Panc1 (cell line): ENCODE data around the gene C20orf141.

Source experiments
- POLR2AphosphoS5 ChIP-seq: IDR thresholded peaks from 2 replicates; pipeline ENCODE4 v1.6.1; 2012; ENCODE audit warnings: mild to moderate bottlenecking, low read depth, low read length, moderate library complexity
- SIN3A ChIP-seq: IDR thresholded peaks from 2 replicates; pipeline ENCODE4 v1.6.1; 2012; ENCODE audit warnings: low read depth, mild to moderate bottlenecking, low read length, moderate library complexity, borderline replicate concordance; ENCODE audit not compliant: insufficient read depth
- TF ChIP-seq, protein P1 (sequence below): fragments of 450-650 bp; IDR thresholded peaks from 2 replicates; pipeline ENCODE4 v1.5.1; 2017; ENCODE audit warnings: mild to moderate bottlenecking
- TF ChIP-seq, protein P2 (sequence below), 2 experiments: IDR thresholded peaks; 2 replicates each; pipeline ENCODE4 v1.6.1; 2011 to 2012; ENCODE audit warnings: low read depth in 2 of 2, control low read depth in 1 of 2, low read length in 1 of 2, mild to moderate bottlenecking in 1 of 2, moderate library complexity in 1 of 2; ENCODE audit not compliant: insufficient read depth in 1 of 2

DNA sequence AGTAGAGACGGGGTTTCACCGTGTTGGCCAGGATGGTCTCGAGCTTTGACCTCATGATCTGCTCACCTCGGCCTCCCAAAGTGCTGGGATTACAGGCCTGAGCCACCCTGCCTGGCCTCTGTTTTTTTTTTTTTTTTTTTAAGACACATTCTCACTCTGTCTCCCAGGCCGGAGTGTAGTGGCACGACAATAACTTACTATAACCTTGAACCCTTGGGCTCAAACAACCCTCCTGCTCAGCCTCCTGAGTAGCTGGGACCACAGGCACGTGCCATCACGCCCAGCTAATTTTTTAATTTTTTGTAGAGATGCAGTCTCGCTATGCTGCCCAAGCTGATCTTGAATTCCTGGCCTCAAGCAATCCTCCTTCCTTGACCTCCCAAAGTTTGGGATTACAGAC, 41.0 kb upstream of the C20orf141 start:
- TF ChIP-seq, protein P1, sequence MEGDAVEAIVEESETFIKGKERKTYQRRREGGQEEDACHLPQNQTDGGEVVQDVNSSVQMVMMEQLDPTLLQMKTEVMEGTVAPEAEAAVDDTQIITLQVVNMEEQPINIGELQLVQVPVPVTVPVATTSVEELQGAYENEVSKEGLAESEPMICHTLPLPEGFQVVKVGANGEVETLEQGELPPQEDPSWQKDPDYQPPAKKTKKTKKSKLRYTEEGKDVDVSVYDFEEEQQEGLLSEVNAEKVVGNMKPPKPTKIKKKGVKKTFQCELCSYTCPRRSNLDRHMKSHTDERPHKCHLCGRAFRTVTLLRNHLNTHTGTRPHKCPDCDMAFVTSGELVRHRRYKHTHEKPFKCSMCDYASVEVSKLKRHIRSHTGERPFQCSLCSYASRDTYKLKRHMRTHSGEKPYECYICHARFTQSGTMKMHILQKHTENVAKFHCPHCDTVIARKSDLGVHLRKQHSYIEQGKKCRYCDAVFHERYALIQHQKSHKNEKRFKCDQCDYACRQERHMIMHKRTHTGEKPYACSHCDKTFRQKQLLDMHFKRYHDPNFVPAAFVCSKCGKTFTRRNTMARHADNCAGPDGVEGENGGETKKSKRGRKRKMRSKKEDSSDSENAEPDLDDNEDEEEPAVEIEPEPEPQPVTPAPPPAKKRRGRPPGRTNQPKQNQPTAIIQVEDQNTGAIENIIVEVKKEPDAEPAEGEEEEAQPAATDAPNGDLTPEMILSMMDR = no peak
- TF ChIP-seq POLR2AphosphoS5 = no peak
- no peak for TF ChIP-seq SIN3A
- TF ChIP-seq, protein P2, sequence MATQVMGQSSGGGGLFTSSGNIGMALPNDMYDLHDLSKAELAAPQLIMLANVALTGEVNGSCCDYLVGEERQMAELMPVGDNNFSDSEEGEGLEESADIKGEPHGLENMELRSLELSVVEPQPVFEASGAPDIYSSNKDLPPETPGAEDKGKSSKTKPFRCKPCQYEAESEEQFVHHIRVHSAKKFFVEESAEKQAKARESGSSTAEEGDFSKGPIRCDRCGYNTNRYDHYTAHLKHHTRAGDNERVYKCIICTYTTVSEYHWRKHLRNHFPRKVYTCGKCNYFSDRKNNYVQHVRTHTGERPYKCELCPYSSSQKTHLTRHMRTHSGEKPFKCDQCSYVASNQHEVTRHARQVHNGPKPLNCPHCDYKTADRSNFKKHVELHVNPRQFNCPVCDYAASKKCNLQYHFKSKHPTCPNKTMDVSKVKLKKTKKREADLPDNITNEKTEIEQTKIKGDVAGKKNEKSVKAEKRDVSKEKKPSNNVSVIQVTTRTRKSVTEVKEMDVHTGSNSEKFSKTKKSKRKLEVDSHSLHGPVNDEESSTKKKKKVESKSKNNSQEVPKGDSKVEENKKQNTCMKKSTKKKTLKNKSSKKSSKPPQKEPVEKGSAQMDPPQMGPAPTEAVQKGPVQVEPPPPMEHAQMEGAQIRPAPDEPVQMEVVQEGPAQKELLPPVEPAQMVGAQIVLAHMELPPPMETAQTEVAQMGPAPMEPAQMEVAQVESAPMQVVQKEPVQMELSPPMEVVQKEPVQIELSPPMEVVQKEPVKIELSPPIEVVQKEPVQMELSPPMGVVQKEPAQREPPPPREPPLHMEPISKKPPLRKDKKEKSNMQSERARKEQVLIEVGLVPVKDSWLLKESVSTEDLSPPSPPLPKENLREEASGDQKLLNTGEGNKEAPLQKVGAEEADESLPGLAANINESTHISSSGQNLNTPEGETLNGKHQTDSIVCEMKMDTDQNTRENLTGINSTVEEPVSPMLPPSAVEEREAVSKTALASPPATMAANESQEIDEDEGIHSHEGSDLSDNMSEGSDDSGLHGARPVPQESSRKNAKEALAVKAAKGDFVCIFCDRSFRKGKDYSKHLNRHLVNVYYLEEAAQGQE (IDR thresholded peaks at IDR 0.05; ENCODE audit: insufficient read depth in 1 of 2, low read depth in 2 of 2, low read length in 1 of 2) = no peak
